A549 (cell line): ENCODE results near the gene MAP6. TPM values are rescaled to one million over a fixed set of nuclear protein-coding genes. Genes with fewer than 3 reads are reported as not detected.

Experiments used
- ATAC-seq, 2 experiments: fragments of 200-7000 bp in 1 of 2; fragments of >200 bp in 1 of 2; cut with Nextera tagmentation in 1 of 2; cut with Tn5 transposase in 1 of 2; 3 replicates each; pipeline versions ENCODE4 v1.8.0 to v1.9.1; 2018 to 2020; ENCODE audit warnings: mild to moderate bottlenecking in 1 of 2, moderate library complexity in 1 of 2
- CTCF ChIA-PET: fragments of 300-600 bp; sonication (Branson Sonifier 250); formaldehyde crosslinking; extraction: SDS; loops from one replicate; lab custom pipeline; 2021; ENCODE audit warnings: antibody characterized with exemption, inconsistent platforms; lab: Yijun Ruan, JAX
- POLR2A ChIA-PET: fragments of 350-600 bp; formaldehyde crosslinking; extraction: SDS; loops from one replicate; lab custom pipeline; 2021; ENCODE audit warnings: antibody characterized with exemption, inconsistent platforms; lab: Yijun Ruan, JAX
- DNase-seq, 2 experiments: peaks; one replicate each; pipeline versions ENCODE4 v3.0.0 to v3.0.0-alpha.2; 2011 to 2016; ENCODE audit warnings: low read depth in 1 of 2, low spot score in 1 of 2
- FAIRE-seq: peaks from 2 replicates; lab custom pipeline; 2011; peaks lifted over from hg19 to GRCh38; lab: Jason Lieb, UNC
- H3K27ac ChIP-seq, 2 experiments: fragments of >200 bp; sonication (Bioruptor Twin); formaldehyde crosslinking; 3 replicates each; pipeline ENCODE4 v1.5.1; 2016 to 2017
- H3K4me1 ChIP-seq: fragments of >200 bp; sonication (Bioruptor Twin); formaldehyde crosslinking; 3 replicates; pipeline ENCODE4 v1.6.1; 2016
- H3K4me2 ChIP-seq: fragments of >200 bp; sonication (Bioruptor Twin); formaldehyde crosslinking; 3 replicates; pipeline ENCODE4 v1.6.1; 2016
- H3K4me3 ChIP-seq: fragments of >200 bp; sonication (Bioruptor Twin); formaldehyde crosslinking; 3 replicates; pipeline ENCODE4 v1.5.1; 2016
- H3K9me3 ChIP-seq: fragments of >200 bp; sonication (Bioruptor Twin); formaldehyde crosslinking; 3 replicates; pipeline ENCODE4 v1.6.1; 2016
- CBX2 ChIP-seq: fragments of 200-600 bp; sonication (generic); IDR thresholded peaks from 2 replicates; pipeline ENCODE4 v1.6.1; 2016; ENCODE audit warnings: low read depth, mild to moderate bottlenecking, borderline replicate concordance
- CEBPB ChIP-seq, 2 experiments: fragments of >200 bp in 1 of 2; sonication (Bioruptor Twin) in 1 of 2; formaldehyde crosslinking in 1 of 2; IDR thresholded peaks; 2 replicates each; pipeline ENCODE4 v1.6.1; 2012 to 2016
- CHD2 ChIP-seq: fragments of 150-350 bp; IDR thresholded peaks from 2 replicates; pipeline ENCODE4 v1.6.1; 2014; ENCODE audit warnings: low read length; ENCODE audit not compliant: partially characterized antibody
- CHD4 ChIP-seq: fragments of 200-600 bp; sonication (generic); IDR thresholded peaks from 2 replicates; pipeline ENCODE4 v1.6.1; 2016; ENCODE audit warnings: antibody characterized with exemption, mild to moderate bottlenecking, borderline replicate concordance
- EHF ChIP-seq: fragments of 250-450 bp; sonication (Bioruptor Pico); IDR thresholded peaks from 2 replicates; pipeline ENCODE4 v1.5.0; 2020; ENCODE audit warnings: mild to moderate bottlenecking
- FOXS1 ChIP-seq: fragments of 250-450 bp; sonication (Bioruptor Pico); IDR thresholded peaks from 2 replicates; pipeline ENCODE4 v1.5.0; 2020; ENCODE audit warnings: mild to moderate bottlenecking, moderate library complexity
- JUN ChIP-seq, 2 experiments: fragments of >200 bp; sonication (Bioruptor Twin); formaldehyde crosslinking; IDR thresholded peaks; 2 replicates in 1 of 2; 3 replicates in 1 of 2; pipeline ENCODE4 v1.6.1; 2016 to 2017
- KDM1A ChIP-seq: fragments of 200-600 bp; sonication (generic); IDR thresholded peaks from 2 replicates; pipeline ENCODE4 v1.6.1; 2016; ENCODE audit warnings: low read depth, mild to moderate bottlenecking
- MAFK ChIP-seq: fragments of 450-650 bp; IDR thresholded peaks from 2 replicates; pipeline ENCODE4 v1.6.1; 2014; ENCODE audit not compliant: partially characterized antibody
- NFE2L2 ChIP-seq: fragments of 150-350 bp; conservative IDR thresholded peaks from 2 replicates; pipeline ENCODE4 v1.6.1; 2014; ENCODE audit warnings: low read length
- NR3C1 ChIP-seq: fragments of >200 bp; sonication (Bioruptor Twin); formaldehyde crosslinking; IDR thresholded peaks from 3 replicates; pipeline ENCODE4 v1.6.1; 2017
- PHF8 ChIP-seq: fragments of 200-600 bp; sonication (generic); IDR thresholded peaks from 2 replicates; pipeline ENCODE4 v1.6.1; 2016; ENCODE audit warnings: low read depth, mild to moderate bottlenecking, antibody characterized with exemption, moderate library complexity, borderline replicate concordance
- POLR2A ChIP-seq: IDR thresholded peaks from 2 replicates; pipeline ENCODE4 v1.6.1; 2012; ENCODE audit warnings: mild to moderate bottlenecking, low read length
- RCOR1 ChIP-seq: fragments of 150-350 bp; IDR thresholded peaks from 2 replicates; pipeline ENCODE4 v1.6.1; 2014; ENCODE audit warnings: antibody characterized with exemption, low read length, low read depth
- RNF2 ChIP-seq: fragments of 200-600 bp; sonication (generic); IDR thresholded peaks from 2 replicates; pipeline ENCODE4 v1.6.1; 2016; ENCODE audit warnings: low read depth, mild to moderate bottlenecking, antibody characterized with exemption, moderate library complexity, borderline replicate concordance
- TFCP2L1 ChIP-seq: fragments of 250-450 bp; sonication (Bioruptor Pico); IDR thresholded peaks from 2 replicates; pipeline ENCODE4 v1.5.0; 2021; ENCODE audit warnings: mild to moderate bottlenecking
- ZC3H11A ChIP-seq: fragments of 450-650 bp; IDR thresholded peaks from 2 replicates; pipeline ENCODE4 v1.6.1; 2014; ENCODE audit warnings: antibody characterized with exemption, mild to moderate bottlenecking
- ZFP36 ChIP-seq: fragments of 450-650 bp; IDR thresholded peaks from 2 replicates; pipeline ENCODE4 v1.6.1; 2014; ENCODE audit warnings: borderline replicate concordance; ENCODE audit not compliant: partially characterized antibody
- ZSCAN20 ChIP-seq: fragments of 250-450 bp; sonication (Bioruptor Pico); IDR thresholded peaks from 2 replicates; pipeline ENCODE4 v1.8.0; 2022; ENCODE audit warnings: mild to moderate bottlenecking, moderate library complexity
- WGBS: methylation state at CpG from one replicate; pipeline ENCODE4 v1.1.6; 2017; ENCODE audit errors: missing lambda C conversion rate; 5-methylcytosine and 5-hydroxymethylcytosine counted together
- polyA plus RNA-seq, 4 experiments: library from polyadenylated mRNA; depleted of rRNA in 3 of 4; stranded (reverse); fragments of >200 nt; fragmentation: RNase III in 1 of 4; extraction: RNeasy Plus Mini Kit Qiagen cat#74134 plus additional on column Dnase treatment in 1 of 4; gene quantifications; 2 replicates in 3 of 4; 3 replicates in 1 of 4; pipeline ENCODE4 v1.2.3, GENCODE V29; 2011 to 2017
- TF ChIP-seq, protein P1 (sequence below): fragments of >200 bp; sonication (Bioruptor Twin); formaldehyde crosslinking; IDR thresholded peaks from 3 replicates; pipeline ENCODE4 v1.6.1; 2016
- TF ChIP-seq, protein P2 (sequence below): IDR thresholded peaks from 2 replicates; pipeline ENCODE4 v1.6.1; 2012
- TF ChIP-seq, protein P3 (sequence below): fragments of >200 bp; sonication (Bioruptor Twin); formaldehyde crosslinking; IDR thresholded peaks from 2 replicates; pipeline ENCODE4 v1.6.1; 2016
- TF ChIP-seq, protein P4 (sequence below): fragments of 150-350 bp; IDR thresholded peaks from 2 replicates; pipeline ENCODE4 v1.6.1; 2014; ENCODE audit warnings: low read depth, mild to moderate bottlenecking, low read length
- TF ChIP-seq, protein P5 (sequence below): fragments of >200 bp; sonication (Bioruptor Twin); formaldehyde crosslinking; IDR thresholded peaks from 3 replicates; pipeline ENCODE4 v1.5.1; 2016

Gene MAP6
- polyA plus RNA-seq, 2 of the 4 experiments (the other 2 are of a cell fraction) = 1.1 to 2.1 TPM

DNA sequence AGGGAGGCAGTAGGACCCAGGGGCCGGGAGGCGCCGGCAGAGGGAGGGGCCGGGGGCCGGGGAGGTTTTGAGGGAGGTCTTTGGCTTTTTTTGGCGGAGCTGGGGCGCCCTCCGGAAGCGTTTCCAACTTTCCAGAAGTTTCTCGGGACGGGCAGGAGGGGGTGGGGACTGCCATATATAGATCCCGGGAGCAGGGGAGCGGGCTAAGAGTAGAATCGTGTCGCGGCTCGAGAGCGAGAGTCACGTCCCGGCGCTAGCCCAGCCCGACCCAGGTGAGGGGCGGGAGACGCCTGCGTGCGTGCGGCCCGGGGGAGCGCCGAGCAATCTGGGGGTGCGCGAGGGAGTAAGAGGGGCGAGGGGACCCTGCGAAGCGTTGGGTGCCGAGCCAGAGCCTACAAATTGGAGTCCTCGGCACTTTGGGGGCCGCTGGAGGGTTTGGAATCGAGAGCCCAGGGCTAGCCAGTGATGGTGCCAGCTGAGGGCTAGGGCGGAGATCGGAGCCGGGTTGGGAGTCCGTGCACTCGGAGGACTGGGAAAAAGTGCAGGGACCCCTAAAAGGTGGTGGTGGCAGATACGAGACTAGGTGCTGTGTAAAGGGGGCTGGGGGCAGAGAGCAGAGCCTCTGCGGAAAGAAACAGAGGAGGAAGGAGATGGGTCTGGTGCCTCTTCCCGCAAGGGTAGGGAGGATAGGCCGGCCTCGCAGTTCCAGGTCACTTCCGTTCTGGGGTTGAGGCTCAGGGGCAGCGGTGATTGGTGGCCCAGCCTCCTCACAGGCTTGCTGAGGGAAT is 106.6 kb downstream of the MAP6 start, which contains the start of gene SERPINH1:
Gene SERPINH1, plus strand, starts transcription at position 206 of the 788 bp plus-strand sequence. CDS start 4,097 bp downstream, outside the sequence.
- WGBS = 3% methylated on average over 38 of the region's 51 CpGs
- no peaks in the 10 kb centered on the region for H3K9me3 ChIP-seq
- no peak for FAIRE-seq
- H3K4me1 ChIP-seq = peaks cover 62% of the 10 kb centered on the region
- H3K27ac ChIP-seq = peak within 1 kb of the TSS; percentile 97
- CTCF ChIA-PET = interaction anchor here (0.9 to 17.9 kb wide), 5 partner anchors 13 to 116 kb away, joined by 3 to 137 read pairs (median 7); no protein-coding TSS in a partner anchor
- TF ChIP-seq ZFP36 (no peak), POLR2A (peak; percentile 91), JUN (IDR thresholded peaks at IDR 0.05) (peak; percentile 82 to 85)
- TF ChIP-seq, protein P1, sequence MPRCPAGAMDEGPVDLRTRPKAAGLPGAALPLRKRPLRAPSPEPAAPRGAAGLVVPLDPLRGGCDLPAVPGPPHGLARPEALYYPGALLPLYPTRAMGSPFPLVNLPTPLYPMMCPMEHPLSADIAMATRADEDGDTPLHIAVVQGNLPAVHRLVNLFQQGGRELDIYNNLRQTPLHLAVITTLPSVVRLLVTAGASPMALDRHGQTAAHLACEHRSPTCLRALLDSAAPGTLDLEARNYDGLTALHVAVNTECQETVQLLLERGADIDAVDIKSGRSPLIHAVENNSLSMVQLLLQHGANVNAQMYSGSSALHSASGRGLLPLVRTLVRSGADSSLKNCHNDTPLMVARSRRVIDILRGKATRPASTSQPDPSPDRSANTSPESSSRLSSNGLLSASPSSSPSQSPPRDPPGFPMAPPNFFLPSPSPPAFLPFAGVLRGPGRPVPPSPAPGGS = peak; percentile 89
- TF ChIP-seq, protein P2, sequence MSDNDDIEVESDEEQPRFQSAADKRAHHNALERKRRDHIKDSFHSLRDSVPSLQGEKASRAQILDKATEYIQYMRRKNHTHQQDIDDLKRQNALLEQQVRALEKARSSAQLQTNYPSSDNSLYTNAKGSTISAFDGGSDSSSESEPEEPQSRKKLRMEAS = peak; percentile 42; the same call in 1 of the 2 replicates
- peak; percentile 89 to 95 for ATAC-seq
- H3K4me3 ChIP-seq = peak within 1 kb of the TSS; percentile 90
- POLR2A ChIA-PET = interaction anchor here (0.6 to 2.0 kb wide), 8 partner anchors 9 to 42 kb away, joined by 3 to 24 read pairs (median 6); no protein-coding TSS in a partner anchor
- peak; percentile 89 to 97 for DNase-seq
- peak within 1 kb of the TSS; percentile 96 for H3K4me2 ChIP-seq

DNA sequence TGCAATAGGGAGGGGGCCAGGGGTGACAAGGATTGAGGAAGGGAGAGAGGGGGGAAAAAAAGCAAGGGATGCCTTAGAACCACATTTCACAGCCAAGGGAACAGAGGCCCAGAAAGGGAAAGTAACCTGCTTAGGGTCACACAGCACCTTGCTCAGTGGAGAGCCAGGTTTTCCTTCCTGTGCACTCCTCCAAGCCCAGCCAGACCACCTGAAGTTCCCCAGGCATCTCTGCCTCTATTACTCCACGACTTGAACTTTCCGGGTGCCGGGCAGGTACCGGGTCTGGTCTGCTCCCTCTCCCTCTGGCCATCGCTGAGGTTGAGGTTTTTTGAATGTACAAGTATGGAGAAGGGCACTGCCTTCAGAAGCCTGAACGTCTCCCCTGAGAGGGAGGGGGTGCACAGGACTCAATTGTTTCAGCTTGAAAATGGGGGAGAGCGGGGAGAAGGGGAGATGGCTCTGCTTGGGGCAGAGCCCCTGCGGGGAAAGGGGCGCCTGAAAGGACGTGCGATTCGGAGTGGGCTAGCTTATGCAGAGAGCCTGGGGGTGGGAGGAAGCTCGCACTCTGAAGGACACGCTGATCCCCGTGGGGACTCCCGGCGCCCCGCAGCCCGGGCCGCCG is 107.3 kb downstream of the MAP6 start:
- 33% methylated on average over 15 of the region's 21 CpGs for WGBS
- DNase-seq (no peak), FAIRE-seq (no peak), ATAC-seq (no peak)
- no peaks in the 10 kb centered on the region for H3K9me3 ChIP-seq
- TF ChIP-seq EHF = no peak
- peak; percentile 32 for TF ChIP-seq ZFP36
- no peak for TF ChIP-seq POLR2A
- TF ChIP-seq ZSCAN20 (CRISPR knock-in tag) = no peak
- TF ChIP-seq PHF8 = no peak
- TF ChIP-seq RCOR1 = no peak
- TF ChIP-seq CHD4 = no peak
- no peak for TF ChIP-seq NFE2L2
- TF ChIP-seq, protein P3, sequence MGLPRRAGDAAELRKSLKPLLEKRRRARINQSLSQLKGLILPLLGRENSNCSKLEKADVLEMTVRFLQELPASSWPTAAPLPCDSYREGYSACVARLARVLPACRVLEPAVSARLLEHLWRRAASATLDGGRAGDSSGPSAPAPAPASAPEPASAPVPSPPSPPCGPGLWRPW = no peak
- TF ChIP-seq MAFK = no peak
- no peak for TF ChIP-seq TFCP2L1 (CRISPR knock-in tag)
- peak; percentile 70; the same call in 1 of the 2 replicates for TF ChIP-seq KDM1A
- TF ChIP-seq, protein P4, sequence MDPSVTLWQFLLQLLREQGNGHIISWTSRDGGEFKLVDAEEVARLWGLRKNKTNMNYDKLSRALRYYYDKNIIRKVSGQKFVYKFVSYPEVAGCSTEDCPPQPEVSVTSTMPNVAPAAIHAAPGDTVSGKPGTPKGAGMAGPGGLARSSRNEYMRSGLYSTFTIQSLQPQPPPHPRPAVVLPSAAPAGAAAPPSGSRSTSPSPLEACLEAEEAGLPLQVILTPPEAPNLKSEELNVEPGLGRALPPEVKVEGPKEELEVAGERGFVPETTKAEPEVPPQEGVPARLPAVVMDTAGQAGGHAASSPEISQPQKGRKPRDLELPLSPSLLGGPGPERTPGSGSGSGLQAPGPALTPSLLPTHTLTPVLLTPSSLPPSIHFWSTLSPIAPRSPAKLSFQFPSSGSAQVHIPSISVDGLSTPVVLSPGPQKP = no peak
- H3K4me2 ChIP-seq = peak overlapping the region; percentile 96
- H3K4me1 ChIP-seq = peaks cover 62% of the 10 kb centered on the region
- ChIA-PET POLR2A (interaction anchor here (1.3 to 2.0 kb wide), 3 partner anchors 8 to 22 kb away, joined by 9 to 24 read pairs (median 11); no protein-coding TSS in a partner anchor), CTCF (interaction anchor here (0.6 to 17.9 kb wide), 7 partner anchors 9 to 347 kb away, joined by 3 to 137 read pairs (median 7); no protein-coding TSS in a partner anchor)
- peak overlapping the region; percentile 97 for H3K27ac ChIP-seq
- peak overlapping the region; percentile 90 for H3K4me3 ChIP-seq

DNA sequence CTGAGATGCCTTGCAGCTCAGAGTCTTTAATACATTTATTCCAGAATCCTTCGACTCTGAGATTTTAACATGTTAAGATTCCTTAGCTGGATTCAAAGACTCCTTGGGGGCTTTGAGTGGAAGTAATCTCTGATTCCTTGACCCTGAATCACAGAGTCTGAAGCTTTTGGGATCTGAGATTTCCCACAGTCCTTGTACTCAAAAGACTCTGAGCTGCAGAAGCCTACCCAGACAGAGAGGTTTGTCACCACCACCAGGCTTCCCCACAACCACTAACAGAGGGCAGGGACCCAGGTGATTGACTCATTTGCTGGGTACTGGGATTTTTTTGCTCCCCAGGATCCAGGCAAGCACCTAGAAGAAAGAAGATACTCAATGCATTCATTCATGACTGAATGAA is 108.2 kb downstream of the MAP6 start:
- Histone ChIP-seq H3K4me1 (peaks cover 54% of the 10 kb centered on the region), H3K9me3 (no peaks in the 10 kb centered on the region), H3K27ac (peak overlapping the region in 1 of 2 experiments; percentile 97; a peak in 3 of 6 replicates)
- ATAC-seq (no peak), DNase-seq (no peak)
- ChIA-PET POLR2A (no interaction called here), CTCF (interaction anchor here (1.0 to 17.9 kb wide), 6 partner anchors 10 to 319 kb away, joined by 3 to 137 read pairs (median 6); no protein-coding TSS in a partner anchor)
- TF ChIP-seq KDM1A (no peak), CHD4 (no peak), CBX2 (no peak), PHF8 (no peak), FOXS1 (CRISPR knock-in tag) (no peak), CEBPB (IDR thresholded peaks at IDR 0.05) (no peak), NR3C1 (no peak), RNF2 (no peak), ZC3H11A (no peak), CHD2 (no peak)
- TF ChIP-seq, protein P5, sequence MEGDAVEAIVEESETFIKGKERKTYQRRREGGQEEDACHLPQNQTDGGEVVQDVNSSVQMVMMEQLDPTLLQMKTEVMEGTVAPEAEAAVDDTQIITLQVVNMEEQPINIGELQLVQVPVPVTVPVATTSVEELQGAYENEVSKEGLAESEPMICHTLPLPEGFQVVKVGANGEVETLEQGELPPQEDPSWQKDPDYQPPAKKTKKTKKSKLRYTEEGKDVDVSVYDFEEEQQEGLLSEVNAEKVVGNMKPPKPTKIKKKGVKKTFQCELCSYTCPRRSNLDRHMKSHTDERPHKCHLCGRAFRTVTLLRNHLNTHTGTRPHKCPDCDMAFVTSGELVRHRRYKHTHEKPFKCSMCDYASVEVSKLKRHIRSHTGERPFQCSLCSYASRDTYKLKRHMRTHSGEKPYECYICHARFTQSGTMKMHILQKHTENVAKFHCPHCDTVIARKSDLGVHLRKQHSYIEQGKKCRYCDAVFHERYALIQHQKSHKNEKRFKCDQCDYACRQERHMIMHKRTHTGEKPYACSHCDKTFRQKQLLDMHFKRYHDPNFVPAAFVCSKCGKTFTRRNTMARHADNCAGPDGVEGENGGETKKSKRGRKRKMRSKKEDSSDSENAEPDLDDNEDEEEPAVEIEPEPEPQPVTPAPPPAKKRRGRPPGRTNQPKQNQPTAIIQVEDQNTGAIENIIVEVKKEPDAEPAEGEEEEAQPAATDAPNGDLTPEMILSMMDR = no peak
- TF ChIP-seq, protein P3 = no peak
- TF ChIP-seq, all 56 proteins: peak for 0
- WGBS = 73% methylated on average over 1 of the region's 1 CpG
- FAIRE-seq = no peak
- Histone ChIP-seq H3K4me2 (no peak overlapping the region), H3K4me3 (no peak overlapping the region)
